Erythroblast (primary cell): ENCODE data around the gene DLGAP4.

Source experiments
- GATA1 ChIP-seq: IDR thresholded peaks from 2 replicates; pipeline ENCODE4 v1.6.1; 2011; ENCODE audit warnings: low read depth, mild to moderate bottlenecking, control low read depth, low read length, moderate library complexity
- POLR2A ChIP-seq: IDR thresholded peaks from 2 replicates; pipeline ENCODE4 v1.6.1; 2011; ENCODE audit warnings: mild to moderate bottlenecking, low read length

DNA sequence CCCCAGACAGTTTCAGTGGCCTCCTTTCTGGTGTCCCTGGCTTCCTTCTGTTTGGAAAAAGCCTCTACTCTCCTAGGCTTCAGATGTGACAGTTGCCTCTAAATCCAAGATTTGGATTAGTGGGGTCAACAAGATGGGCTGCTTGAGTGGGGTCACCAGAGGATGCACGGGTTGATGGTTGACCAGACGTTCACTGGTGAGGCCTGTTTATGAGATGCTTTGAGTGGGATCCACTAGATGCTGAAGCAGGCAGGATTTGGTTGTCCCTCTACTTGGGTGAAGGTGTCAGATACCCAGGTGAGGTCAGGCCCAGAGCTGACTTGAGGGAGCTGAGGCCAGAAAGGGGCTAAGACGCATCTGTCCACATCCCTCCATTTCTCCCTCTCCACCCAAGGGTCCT, 8.1 kb upstream of the DLGAP4 start:
- TF ChIP-seq POLR2A (no peak), GATA1 (no peak)
